GM21367 (cell line): ENCODE results near the gene CHMP4A.
A peak's percentile ranks its signal among the peaks of the same experiment; 100 is the strongest.
"Not testable (repeated sequence)": the region's sequence is repeated elsewhere in the genome, so short reads cannot be mapped to it uniquely, and the experiment has no call there.

Experiments
- ATAC-seq: cut with Tn5 transposase; IDR thresholded peaks from one replicate; pipeline ENCODE4 v1.9.1; 2021; ENCODE audit not compliant: unreplicated experiment

The CHMP4A gene

DNA sequence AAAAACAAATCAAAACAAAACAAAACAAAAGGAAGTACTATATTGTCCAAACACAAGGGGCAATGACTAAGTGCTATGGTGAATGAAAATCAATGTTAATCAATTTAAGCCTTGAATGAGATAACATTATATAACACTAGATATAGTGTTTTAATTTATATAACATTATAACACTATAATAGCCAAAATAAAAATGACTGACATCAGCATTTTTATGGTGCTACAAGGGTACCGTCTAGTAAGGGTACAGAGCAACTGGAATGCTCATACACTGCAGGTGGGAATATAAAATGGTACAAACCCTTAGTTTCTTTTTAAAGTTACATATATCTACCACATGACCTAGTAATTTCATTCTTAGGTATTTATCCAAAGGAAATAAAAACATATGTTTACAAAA is 13.2 kb upstream of the CHMP4A start:
- ATAC-seq: no peak

DNA sequence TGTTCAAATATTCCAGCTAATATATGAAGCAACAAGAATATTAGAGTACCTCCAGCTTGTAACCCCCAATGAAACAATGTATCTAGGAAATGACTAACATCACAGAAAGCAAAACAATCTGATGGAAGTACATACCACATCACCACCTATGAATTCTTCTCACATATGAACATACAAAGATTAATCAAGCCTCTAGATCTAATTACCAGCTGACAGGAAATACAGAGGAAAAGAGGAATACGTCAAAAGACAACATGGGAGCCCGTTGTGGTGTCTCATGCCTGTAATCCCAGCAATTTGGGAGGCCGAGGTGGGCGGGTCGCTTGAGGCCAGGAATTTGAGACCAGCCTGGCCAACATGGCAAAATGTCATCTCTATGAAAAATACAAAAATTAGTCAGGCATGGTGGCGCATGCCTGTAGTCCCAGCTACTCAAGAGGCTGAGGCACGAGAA is 11.4 kb upstream of the CHMP4A start:
- ATAC-seq: no peak

DNA sequence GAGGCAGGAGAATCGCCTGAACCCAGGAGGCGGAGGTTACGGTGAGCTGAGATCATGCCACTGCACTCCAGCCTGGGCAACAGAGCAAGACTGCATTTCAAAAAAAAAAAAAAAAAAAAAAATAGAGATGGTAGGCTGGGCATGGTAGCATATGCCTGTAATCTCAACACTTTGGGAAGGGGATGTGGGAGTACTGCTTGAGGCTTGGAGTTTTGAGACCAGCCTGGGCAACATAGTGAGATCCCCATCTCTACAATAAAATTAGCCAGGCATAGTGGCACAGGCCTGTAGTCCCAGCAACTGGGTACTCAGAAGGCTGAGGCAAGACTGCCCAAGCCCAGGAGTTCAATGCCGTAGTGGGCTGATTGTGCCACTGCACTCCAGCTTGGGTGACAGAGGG is 9.7 kb upstream of the CHMP4A start:
- ATAC-seq: not testable (repeated sequence)

DNA sequence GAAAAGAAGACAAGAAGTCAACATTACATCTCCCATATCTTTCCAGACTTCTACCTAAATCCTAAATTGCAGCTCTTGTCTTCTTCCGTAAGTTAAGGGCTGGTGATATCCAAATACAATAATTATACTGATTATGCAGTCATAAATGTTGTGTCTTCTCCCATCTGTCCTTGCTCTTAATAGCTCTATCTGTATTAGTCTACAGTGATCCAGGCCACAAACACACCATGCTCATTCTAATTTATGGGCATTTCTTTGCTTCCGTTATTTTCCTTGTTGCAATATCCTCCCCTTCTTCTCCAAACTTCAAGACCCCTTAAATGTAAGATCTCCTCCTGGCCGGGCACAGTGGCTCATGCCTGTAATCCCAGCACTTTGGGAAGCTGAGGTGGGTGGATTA is 6.2 kb upstream of the CHMP4A start:
- no peak for ATAC-seq

DNA sequence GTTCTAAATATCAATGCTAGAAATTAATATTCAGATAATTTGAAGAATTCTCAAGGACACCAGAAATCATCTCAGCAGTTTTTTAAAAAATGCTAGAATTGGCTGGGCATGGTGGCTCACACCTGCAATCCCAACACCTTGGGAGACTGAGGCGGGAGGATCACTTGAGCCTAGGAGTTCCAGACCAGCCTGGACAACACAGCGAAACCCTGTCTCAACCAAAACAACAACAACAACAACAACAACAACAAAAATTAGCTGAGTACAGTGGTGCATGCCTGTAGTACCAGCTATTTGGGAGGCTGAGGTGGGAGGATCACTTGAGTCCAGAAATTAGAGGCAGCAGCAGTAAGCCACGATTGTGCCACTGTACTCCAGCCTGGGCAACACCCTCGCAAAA is 5.8 kb upstream of the CHMP4A start:
- ATAC-seq: no peak

DNA sequence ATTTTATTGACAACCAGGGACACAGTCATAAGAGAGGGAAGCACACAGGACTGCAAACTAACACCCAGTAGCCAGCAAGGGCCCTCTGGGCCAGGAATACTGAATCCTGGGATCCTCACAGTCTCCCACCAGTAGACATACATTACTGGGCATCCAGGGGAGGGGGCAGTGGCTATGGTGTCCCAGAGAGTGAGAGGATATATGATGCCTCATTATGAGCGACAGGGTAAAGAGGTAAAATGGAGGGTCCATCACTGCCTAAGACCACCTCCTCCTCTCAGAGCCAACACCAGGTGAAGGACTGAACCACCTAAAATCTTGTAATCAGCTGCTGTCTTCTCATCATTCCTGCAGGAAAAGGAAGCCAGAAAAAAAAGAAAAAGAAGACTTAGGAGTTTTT is 3.6 kb upstream of the CHMP4A start:
- not testable (repeated sequence) for ATAC-seq

DNA sequence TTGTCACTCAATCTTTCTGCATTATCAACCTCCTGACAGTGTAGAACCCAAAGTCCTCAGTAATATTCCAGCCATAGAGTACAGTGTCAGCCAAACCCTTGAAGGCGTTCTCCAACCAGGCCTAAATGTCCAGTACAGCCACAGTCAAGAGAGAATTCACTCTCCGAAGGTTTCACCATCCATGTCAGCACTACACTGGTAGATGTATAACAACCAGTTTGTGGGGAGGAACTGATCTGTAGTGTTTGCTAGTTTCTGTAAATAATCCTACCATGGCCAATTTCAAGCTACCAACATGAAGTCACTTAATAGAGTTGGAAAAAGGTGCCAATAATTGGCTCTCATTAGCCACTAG is 3.0 kb upstream of the CHMP4A start:
- no peak for ATAC-seq

DNA sequence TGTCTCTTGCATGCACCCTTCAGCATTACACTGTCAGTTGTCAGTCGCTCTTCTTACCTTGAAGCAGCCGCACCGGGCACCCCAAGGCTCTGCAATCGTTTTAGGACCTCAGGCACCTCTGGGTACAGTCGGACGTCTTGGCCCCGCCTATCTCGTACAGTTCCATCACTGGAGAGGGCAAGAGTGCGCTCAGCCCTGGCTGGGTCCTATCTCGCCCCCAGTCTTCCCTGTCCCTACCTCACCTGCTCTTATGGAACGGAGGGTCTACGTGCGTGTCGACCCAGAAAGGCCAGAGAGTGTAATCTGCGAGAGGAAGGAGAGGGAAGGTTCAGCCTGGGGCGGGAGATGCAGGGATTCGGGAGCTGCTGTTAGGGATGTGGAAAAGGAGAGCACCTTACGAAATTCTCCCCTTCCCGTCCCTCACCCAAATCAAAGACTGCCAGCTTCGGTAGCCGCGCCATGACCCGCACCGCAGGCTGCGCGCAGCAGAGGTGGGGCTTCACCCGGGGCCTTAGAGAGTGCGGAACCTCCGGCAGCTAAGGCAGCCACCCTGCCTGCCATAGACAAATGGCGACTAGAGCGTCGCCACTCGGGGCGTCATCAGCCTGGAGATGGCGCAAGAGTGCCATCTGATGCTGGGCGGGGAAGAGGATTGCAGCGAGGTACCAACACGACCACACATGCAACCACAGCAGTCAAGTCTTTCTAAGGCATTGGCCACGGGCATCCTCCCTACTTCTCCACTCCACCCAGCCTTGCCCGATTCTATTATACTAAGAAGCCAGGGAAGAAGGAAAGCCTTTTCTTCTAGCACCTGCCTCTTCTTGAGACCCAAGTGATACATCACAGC is 2.4 kb upstream of the CHMP4A start, which contains the start of gene MDP1:
Gene MDP1 (minus strand): TSS at position 572 of the 850 bp plus-strand sequence. CDS start 111 bp downstream, at position 461.
- ATAC-seq: peak; percentile 56

DNA sequence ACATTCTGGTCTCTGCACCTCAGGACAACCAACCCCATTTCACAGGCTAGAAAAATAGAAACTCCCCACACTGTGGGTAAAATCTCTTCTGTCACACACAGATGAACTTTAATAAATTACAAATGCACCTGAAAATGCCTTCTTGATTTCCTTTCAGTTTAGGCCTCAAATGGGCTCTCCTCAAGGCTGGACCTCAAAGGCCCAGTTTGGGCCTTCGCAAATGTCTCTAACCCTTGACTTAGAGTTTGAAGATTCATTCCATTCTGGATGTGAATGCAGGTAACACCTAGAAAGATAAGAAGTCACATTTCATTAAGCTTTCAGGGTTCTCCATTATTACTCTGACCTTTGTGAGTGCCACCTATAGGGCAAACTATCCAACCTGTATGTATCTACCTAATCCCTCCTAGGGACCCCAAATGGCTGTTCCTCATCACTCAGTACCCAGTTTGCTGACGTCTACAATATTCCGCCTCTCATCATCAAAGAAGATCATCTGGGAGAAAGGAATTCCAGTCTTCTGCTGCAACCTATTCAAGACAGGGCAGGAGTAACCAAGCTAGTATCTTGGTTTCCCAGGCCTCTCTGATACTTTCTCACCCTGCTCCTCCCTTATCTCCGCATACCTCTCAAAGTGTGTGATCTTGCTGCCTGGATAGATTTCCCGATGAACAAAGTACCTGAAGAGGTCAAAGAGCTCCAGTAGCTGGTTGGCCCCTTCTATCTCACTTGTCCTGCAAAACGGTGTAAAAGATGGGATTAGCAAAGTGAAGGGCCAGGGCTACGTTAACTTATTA is 776 bp upstream of the CHMP4A start:
- no peak for ATAC-seq

DNA sequence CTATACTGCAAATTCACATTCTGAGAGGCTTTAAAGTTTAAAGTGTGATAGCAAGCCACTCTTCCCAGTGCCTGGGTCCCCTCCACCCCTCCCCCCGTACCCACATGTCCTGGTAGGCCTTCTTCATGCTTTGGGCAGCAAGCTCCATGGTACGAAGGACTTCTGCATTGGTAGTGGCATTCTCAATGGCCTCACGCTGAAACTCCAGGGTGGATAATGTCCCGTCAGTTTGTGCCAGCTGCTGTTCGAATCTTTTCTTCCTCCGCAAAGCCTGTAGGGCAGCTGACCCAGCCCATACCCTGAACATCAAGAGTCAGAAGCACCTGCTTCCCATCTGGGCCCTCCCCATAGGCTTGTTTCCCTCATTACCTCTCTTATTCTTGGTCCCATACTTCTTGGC is 2.0 kb downstream of the CHMP4A start:
- no peak for ATAC-seq

DNA sequence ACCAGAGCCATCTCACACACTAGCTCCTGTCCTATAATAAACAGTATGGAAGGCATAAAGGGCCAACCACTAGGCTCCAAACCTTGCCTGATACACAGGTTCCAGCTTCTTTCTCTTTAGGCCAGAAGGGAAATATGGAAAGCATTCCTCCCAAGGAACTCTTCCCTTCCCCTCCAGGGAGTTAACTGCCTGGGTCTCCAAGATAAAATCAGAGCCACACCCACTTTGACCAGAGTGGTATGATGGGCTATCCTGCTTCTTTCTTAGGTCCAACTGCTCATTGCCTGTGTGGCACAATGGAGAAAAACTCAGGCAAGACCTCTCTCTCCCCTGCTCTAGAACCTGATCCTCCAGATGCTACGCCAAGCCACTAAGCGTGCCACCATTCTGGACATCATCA is 5.7 kb downstream of the CHMP4A start:
- ATAC-seq: no peak

DNA sequence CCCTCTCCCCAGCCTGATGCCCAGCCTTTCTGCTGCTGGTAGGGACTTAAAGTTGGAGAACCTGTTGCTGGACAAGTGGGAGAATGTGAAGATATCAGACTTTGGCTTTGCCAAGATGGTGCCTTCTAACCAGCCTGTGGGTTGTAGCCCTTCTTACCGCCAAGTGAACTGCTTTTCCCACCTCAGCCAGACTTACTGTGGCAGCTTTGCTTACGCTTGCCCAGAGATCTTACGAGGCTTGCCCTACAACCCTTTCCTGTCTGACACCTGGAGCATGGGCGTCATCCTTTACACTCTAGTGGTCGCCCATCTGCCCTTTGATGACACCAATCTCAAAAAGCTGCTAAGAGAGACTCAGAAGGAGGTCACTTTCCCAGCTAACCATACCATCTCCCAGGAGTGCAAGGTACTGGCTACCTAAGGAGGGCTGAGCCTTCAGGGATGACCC is 6.2 kb downstream of the CHMP4A start:
- ATAC-seq: no peak

DNA sequence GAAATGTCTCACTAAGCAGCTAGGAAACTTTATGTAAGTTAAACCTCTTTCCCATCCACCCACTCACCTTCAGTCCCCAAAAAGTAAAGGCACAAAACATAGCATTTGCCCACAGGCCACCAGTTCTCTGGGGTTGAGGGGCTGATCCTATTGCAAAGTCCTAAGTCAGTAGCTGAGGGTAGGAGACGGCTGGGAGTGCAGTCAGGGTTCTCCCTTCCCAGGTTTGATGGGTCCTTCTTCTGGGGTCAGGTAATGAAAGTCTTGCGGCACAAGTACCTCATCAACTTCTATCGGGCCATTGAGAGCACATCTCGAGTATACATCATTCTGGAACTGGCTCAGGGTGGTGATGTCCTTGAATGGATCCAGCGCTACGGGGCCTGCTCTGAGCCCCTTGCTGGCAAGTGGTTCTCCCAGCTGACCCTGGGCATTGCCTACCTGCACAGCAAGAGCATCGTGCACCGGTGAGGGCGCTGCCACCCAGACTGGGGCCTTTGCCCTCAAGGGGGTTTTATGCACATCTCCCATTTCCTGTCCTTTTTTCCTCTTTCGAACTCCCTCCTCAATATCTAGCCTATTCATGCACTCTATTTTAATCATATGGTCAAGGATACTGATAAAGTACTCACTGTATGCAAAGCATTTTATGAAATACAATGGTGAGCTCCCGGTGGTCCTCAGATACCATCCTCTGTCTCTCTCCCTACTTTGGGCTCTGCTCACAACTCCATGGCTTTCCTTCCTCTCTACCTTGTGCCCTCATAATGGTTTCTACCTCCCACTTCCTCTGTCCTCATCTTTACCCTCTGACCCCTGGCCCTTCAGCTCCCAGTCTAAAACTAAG is 6.8 kb downstream of the CHMP4A start:
- no peak for ATAC-seq

DNA sequence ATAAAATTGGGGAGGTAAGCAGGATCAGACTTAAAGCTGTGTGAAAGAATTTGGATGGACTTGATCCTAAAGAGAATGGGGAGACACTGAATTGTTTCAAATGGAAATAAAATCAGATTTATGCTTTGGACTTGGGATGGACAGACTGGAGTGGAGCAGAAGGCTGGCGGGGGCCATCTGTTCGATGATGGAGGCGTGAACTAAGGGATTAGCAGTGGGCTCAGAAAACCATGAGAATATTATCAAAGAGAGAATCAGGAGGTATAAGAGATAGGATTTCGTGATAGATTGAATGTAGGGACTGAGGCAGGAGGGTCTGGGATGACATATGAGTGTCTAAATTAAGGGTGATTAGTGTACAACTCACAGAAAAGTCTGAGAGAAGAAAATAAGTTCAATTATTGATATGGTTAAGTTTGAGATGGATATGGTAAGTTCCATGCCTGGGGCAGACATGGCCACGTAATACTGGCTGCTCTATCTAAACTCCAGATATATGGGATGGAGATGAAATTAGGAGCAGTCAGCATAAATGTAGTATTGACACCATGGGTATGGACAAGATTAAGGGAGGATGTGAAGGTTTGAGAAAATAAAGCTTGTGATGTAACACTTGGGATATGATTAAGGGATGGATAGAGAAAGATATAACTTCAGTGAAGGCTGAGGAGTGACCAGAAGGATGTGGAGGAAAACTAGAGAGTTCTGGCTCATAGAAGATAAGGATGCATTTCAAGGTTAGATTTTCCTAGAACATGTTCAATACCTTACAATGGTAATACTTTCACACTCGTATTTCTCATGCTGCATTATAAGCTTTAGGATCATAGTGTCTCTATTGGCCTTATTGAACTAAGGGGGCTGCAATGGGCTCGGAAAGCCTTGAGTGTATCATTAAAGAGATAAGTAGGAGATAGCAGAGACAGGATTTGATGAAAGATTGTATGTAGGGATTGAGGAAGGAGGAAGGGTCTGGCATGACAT is 8.8 kb downstream of the CHMP4A start:
- ATAC-seq: no peak

DNA sequence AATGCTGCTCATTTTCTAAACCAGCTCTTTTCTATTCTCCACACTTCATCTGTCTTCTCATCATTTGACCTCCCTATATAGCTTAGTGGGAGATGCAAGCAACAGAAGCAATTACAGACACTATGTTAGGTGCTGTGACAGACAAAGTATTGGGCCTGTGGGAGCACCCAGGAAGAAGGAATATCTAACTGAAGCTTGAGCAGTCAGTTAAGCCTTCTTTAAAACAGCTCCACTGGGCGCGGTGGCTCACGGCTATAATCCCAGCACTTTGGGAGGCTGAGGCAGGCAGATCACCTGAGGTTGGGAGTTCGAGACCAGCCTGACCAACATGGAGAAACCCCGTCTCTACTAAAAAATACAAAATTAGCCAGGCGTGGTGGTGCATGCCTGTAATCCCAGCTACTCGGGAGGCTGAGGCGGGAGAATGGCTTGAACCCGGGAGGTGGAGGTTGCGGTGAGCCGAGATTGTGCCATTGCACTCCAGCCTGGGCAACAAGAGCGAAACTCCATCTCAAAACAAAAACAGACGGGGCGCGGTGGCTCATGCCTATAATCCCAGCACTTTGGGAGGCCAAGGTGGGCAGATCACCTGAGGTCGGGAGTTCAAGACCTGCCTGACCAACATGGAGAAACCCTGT is 9.9 kb downstream of the CHMP4A start:
- ATAC-seq: not testable (repeated sequence)

DNA sequence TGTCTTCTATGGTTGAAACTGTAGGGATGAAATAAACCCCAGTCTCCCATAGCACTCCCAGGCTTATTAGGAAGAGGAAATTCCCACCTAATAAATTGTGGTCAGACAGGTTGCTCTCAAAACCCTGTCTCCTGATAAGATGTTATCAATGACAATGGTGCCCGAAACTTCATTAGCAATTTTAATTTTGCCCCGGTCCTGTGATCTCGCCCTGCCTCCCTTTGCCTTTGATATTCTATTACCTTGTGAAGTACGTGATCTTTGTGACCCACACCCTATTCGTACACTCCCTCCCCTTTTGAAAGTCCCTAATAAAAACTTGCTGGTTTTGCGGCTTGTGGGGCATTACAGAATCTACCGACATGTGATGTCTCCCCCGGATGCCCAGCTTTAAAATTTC is 10.8 kb downstream of the CHMP4A start:
- not testable (repeated sequence) for ATAC-seq

DNA sequence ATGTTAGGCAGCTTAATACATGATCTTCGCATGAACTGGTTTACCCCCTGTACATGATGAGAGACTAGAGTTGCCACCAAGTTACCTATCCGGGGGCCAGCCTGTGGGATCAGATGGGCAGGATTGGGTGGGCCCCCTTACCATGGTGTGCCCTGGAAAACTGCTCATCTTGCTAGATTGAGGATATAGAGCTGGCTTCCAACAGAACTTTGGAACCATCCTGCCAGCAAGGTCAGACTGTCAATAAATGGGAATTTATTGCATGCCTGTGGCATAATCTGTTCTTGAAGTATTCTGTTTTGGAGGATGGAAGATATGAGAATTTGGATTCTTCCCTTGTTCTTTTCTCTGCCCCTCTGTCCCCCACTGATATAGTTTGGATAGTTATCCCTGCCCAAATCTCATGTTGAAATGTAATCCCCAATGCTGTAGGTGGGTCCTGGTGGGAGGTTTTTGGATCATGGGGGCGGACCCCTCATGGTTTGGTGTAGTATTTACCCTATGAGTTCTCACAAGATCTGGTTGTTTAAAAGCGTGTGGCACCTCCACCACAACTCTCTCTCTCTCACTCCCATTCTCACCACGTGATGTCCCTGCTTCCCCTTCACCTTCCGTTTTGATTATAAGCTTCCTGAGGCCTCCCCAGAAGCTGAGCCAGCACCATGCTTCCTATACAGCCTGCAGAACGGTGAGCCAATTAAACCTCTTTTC is 14.3 kb downstream of the CHMP4A start:
- no peak for ATAC-seq

DNA sequence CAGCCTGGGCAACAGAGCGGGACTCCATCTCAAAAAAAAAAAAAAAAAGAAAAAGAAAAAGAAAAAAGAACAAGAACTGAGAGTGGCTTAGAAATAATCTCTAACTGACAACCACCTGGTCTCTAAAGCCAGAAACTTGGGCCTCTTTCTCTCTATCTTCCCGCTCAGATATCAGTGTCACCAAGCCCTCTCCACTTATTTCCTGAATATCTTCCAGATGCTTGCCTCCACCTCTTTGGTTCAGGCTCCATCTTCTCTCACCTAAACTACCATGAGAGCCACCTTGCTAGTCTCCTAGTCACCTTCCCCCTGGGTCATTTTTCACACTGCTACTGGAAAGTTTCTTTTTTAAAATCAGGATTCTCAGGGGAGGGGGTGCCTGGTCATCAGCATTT is 16.2 kb downstream of the CHMP4A start:
- no peak for ATAC-seq
